ENCODE data around the gene GNAI2. TPM values are rescaled to one million over a fixed set of nuclear protein-coding genes. Genes with fewer than 3 reads are reported as not detected.

Gene GNAI2
- total RNA-seq, 4 donors from 2014 or later = 69.6 to 322 (median 74.8) TPM

DNA sequence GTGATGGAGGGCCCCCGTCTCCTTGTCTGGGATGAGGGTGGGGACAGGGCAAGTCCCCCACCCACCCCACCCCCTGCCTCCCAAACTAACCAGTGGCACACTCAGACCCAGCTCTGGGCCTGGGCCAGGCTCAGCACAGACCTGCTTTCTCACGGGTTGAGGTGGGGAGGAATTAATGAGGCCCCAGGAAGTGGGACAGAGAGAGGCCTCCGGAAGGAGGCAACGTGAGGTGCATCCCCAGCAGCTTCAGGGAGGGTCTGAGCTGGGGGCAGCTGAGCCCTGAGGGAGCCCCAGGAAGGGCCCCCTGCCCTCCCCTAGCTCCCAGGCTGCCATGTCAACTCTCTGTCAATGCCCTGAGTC, 15.0 kb upstream of the GNAI2 start:
- in situ Hi-C loops (cut with MboI; ENCODE audit: low pct_ligation_motif_present in 1 of 4, low pct_unique_long_range_greater_than_20kb in 1 of 4, low sequenced_read_pairs in 3 of 4) (no loop called here), intact Hi-C loops (cut with DNase I; ENCODE audit: low total_unique reads) (no loop called here)
- TF ChIP-seq, protein P1, sequence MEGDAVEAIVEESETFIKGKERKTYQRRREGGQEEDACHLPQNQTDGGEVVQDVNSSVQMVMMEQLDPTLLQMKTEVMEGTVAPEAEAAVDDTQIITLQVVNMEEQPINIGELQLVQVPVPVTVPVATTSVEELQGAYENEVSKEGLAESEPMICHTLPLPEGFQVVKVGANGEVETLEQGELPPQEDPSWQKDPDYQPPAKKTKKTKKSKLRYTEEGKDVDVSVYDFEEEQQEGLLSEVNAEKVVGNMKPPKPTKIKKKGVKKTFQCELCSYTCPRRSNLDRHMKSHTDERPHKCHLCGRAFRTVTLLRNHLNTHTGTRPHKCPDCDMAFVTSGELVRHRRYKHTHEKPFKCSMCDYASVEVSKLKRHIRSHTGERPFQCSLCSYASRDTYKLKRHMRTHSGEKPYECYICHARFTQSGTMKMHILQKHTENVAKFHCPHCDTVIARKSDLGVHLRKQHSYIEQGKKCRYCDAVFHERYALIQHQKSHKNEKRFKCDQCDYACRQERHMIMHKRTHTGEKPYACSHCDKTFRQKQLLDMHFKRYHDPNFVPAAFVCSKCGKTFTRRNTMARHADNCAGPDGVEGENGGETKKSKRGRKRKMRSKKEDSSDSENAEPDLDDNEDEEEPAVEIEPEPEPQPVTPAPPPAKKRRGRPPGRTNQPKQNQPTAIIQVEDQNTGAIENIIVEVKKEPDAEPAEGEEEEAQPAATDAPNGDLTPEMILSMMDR (IDR thresholded peaks at IDR 0.05) = no peak
- TF ChIP-seq POLR2A (IDR thresholded peaks at IDR 0.05) = no peak
- no peak for TF ChIP-seq EP300 (IDR thresholded peaks at IDR 0.05; ENCODE audit: low read depth)
- TF ChIP-seq POLR2AphosphoS5 (IDR thresholded peaks at IDR 0.05) = no peak
- WGBS, 2 donors (ENCODE audit: low coverage in 1 of 2) = 74% methylated on average over 4 of the region's 4 CpGs; no CpG with 5 or more reads in 1 of the 2 donors
- H3K4me1 ChIP-seq = peaks cover 0 to 3% (median 0%) of the 10 kb centered on the region in 4 donors
- H3K36me3 ChIP-seq = no peaks in the 10 kb centered on the region
- no peaks in the 10 kb centered on the region for H3K9me3 ChIP-seq
- H3K27ac ChIP-seq = no peak overlapping the region
- no peak overlapping the region for H3K4me3 ChIP-seq
- no peak for DNase-seq
- H3K27me3 ChIP-seq = peaks cover 7% of the 10 kb centered on the region

- DNase-seq = no peak
- TF ChIP-seq POLR2A (IDR thresholded peaks at IDR 0.05) = no peak
- no peak for TF ChIP-seq EP300 (IDR thresholded peaks at IDR 0.05; ENCODE audit: low read depth)
- no peak for TF ChIP-seq POLR2AphosphoS5 (IDR thresholded peaks at IDR 0.05)
- TF ChIP-seq, protein P1 (IDR thresholded peaks at IDR 0.05) = no peak
- WGBS, 2 donors (ENCODE audit: low coverage in 1 of 2) = 64 to 100% methylated on average over 1 to 11 of the region's 12 CpGs
- Histone ChIP-seq H3K4me3 (no peak overlapping the region), H3K27ac (no peak overlapping the region), H3K4me1 (peaks cover 0 to 9% (median 2%) of the 10 kb centered on the region in 4 donors), H3K9me3 (no peaks in the 10 kb centered on the region), H3K27me3 (peaks cover 7% of the 10 kb centered on the region), H3K36me3 (no peaks in the 10 kb centered on the region)
- in situ Hi-C loops (cut with MboI; ENCODE audit: low pct_ligation_motif_present in 1 of 4, low pct_unique_long_range_greater_than_20kb in 1 of 4, low sequenced_read_pairs in 3 of 4) = no loop called here
- intact Hi-C loops (cut with DNase I; ENCODE audit: low total_unique reads) = no loop called here
These were observed 14.4 kb upstream of the GNAI2 start for GRCh38 chr3:50221411-50222168.

- WGBS, 2 donors (ENCODE audit: low coverage in 1 of 2) = 100% methylated on average over 1 of the region's 1 CpG; no CpG with 5 or more reads in 1 of the 2 donors
- Histone ChIP-seq H3K27ac (no peak overlapping the region), H3K27me3 (peaks cover 7% of the 10 kb centered on the region), H3K9me3 (no peaks in the 10 kb centered on the region), H3K36me3 (no peaks in the 10 kb centered on the region), H3K4me3 (no peak overlapping the region), H3K4me1 (peaks cover 4 to 15% (median 7%) of the 10 kb centered on the region in 4 donors)
- TF ChIP-seq POLR2A (IDR thresholded peaks at IDR 0.05) (no peak), EP300 (IDR thresholded peaks at IDR 0.05; ENCODE audit: low read depth) (no peak), POLR2AphosphoS5 (IDR thresholded peaks at IDR 0.05) (no peak)
- TF ChIP-seq, protein P1 (IDR thresholded peaks at IDR 0.05) = no peak
- intact Hi-C loops (cut with DNase I; ENCODE audit: low total_unique reads) = no loop called here
- in situ Hi-C loops (cut with MboI; ENCODE audit: low pct_ligation_motif_present in 1 of 4, low pct_unique_long_range_greater_than_20kb in 1 of 4, low sequenced_read_pairs in 3 of 4) = no loop called here
- no peak for DNase-seq
These were observed 13.9 kb upstream of the GNAI2 start for GRCh38 chr3:50222169-50222528.

DNA sequence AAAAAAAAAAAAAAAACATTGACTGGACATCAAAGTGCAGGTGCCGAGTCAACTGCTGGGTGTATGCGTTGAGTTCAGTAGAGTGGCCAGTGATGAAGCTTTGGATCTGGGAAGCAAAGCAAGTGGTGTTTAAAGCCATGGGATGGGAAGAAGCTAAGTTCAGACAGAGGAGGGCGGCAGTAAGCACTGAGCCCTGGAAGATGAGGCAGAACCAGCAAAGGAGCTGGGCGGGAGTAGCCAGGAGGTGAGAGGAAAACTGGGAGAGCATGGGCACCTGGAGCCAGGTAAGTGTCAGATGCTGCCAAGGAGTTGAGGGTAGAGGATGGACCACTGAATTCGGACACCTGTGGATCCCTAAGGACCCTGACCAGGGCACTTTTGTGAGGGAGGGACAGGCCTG, 11.4 kb upstream of the GNAI2 start:
- H3K27ac ChIP-seq = no peak overlapping the region
- no peak overlapping the region for H3K4me3 ChIP-seq
- DNase-seq = no peak
- peaks cover 7% of the 10 kb centered on the region for H3K27me3 ChIP-seq
- in situ Hi-C loops (cut with MboI; ENCODE audit: low pct_ligation_motif_present in 1 of 4, low pct_unique_long_range_greater_than_20kb in 1 of 4, low sequenced_read_pairs in 3 of 4) = loop anchor here in 1 of 4 donors (5.0 kb wide), 1 partner anchor 32 kb away; the partner anchor contains the start of gene GNAT1
- no peak for TF ChIP-seq POLR2A (IDR thresholded peaks at IDR 0.05)
- TF ChIP-seq EP300 (IDR thresholded peaks at IDR 0.05; ENCODE audit: low read depth) = no peak
- TF ChIP-seq, protein P1 (IDR thresholded peaks at IDR 0.05) = no peak
- no peak for TF ChIP-seq POLR2AphosphoS5 (IDR thresholded peaks at IDR 0.05)
- 46 to 57% methylated on average over 4 to 5 of the region's 5 CpGs for WGBS, 2 donors (ENCODE audit: low coverage in 1 of 2)
- H3K36me3 ChIP-seq = no peaks in the 10 kb centered on the region
- peaks cover 4 to 23% (median 16%) of the 10 kb centered on the region in 4 donors for H3K4me1 ChIP-seq
- intact Hi-C loops (cut with DNase I; ENCODE audit: low total_unique reads) = loop anchor here (2.0 to 5.0 kb wide), 2 partner anchors 30 to 38 kb away; no protein-coding TSS in a partner anchor
- no peaks in the 10 kb centered on the region for H3K9me3 ChIP-seq

Data from transverse colon (tissue), 4 donors.